GM18505 (cell line): ENCODE results near the gene ZDHHC4.

ENCODE experiments used
- ATAC-seq: cut with Tn5 transposase; IDR thresholded peaks from one replicate; pipeline ENCODE4 v1.9.1; 2021; ENCODE audit not compliant: unreplicated experiment
- POLR2A ChIP-seq: IDR thresholded peaks from 4 replicates; pipeline ENCODE4 v1.6.1; 2011; ENCODE audit warnings: borderline replicate concordance; ENCODE audit not compliant: insufficient read depth, insufficient read length; ENCODE audit errors: extremely low read depth

ZDHHC4 gene

GRCh38 chr7:6604458-6604857 lies 27.2 kb downstream of the ZDHHC4 start:
- ATAC-seq, result no peak
- TF ChIP-seq POLR2A, result no peak

- no peak for ATAC-seq
- TF ChIP-seq POLR2A, result no peak
Measured at GRCh38 chr7:6606866-6607583, 29.8 kb downstream of the ZDHHC4 start.

- ATAC-seq, result no peak
- no peak for TF ChIP-seq POLR2A
Measured at GRCh38 chr7:6607651-6608051, 30.4 kb downstream of the ZDHHC4 start.

- TF ChIP-seq POLR2A, result no peak
- ATAC-seq, result no peak
Measured at GRCh38 chr7:6608081-6608480, 30.8 kb downstream of the ZDHHC4 start.

- no peak for TF ChIP-seq POLR2A
- ATAC-seq, result no peak
Measured at GRCh38 chr7:6608794-6609193, 31.5 kb downstream of the ZDHHC4 start.

- no peak for TF ChIP-seq POLR2A
- ATAC-seq, result no peak
Measured at GRCh38 chr7:6612819-6613218, 35.6 kb downstream of the ZDHHC4 start.

GRCh38 chr7:6613706-6614105 lies 36.5 kb downstream of the ZDHHC4 start:
- no peak for ATAC-seq
- TF ChIP-seq POLR2A, result no peak

- TF ChIP-seq POLR2A, result no peak
- no peak for ATAC-seq
Measured at GRCh38 chr7:6614953-6615722, 37.9 kb downstream of the ZDHHC4 start, which contains the start of gene ZNF853. Gene ZNF853 (plus strand): TSS chr7:6615610. CDS start chr7:6616175, 565 bp downstream.

GRCh38 chr7:6615723-6616555 lies 38.7 kb downstream of the ZDHHC4 start:
- no peak for ATAC-seq

GRCh38 chr7:6616854-6617643 lies 39.8 kb downstream of the ZDHHC4 start:
- no peak for ATAC-seq
- no peak for TF ChIP-seq POLR2A

More at GRCh38 chr7:6615723-6616555, 38.7 kb downstream of the ZDHHC4 start:
- no peak for TF ChIP-seq POLR2A

- ATAC-seq, result no peak
- TF ChIP-seq POLR2A, result no peak
Measured at GRCh38 chr7:6618621-6619020, 41.4 kb downstream of the ZDHHC4 start.

GRCh38 chr7:6619961-6620360 lies 42.7 kb downstream of the ZDHHC4 start:
- ATAC-seq, result no peak

More at GRCh38 chr7:6619961-6620360, 42.7 kb downstream of the ZDHHC4 start:
- TF ChIP-seq POLR2A, result no peak
